GM12872 (cell line): Measurements from ENCODE around the gene PDZRN4.

Experiments
- CTCF ChIP-seq: IDR thresholded peaks from 3 replicates; pipeline ENCODE4 v1.5.1; 2011; ENCODE audit warnings: low read depth, mild to moderate bottlenecking, low read length, moderate library complexity; ENCODE audit not compliant: insufficient read depth

Gene PDZRN4

GRCh38 chr12:41604830-41605229, 416.7 kb downstream of the PDZRN4 start:
- no peak for TF ChIP-seq CTCF

GRCh38 chr12:41605545-41606305, 417.6 kb downstream of the PDZRN4 start:
- TF ChIP-seq CTCF, result no peak

- no peak for TF ChIP-seq CTCF
These were observed 418.6 kb downstream of the PDZRN4 start for GRCh38 chr12:41606468-41607445.

GRCh38 chr12:41612892-41613557, 424.9 kb downstream of the PDZRN4 start:
- TF ChIP-seq CTCF, result no peak

GRCh38 chr12:41619705-41620104, 431.6 kb downstream of the PDZRN4 start:
- no peak for TF ChIP-seq CTCF

- TF ChIP-seq CTCF, result no peak
These were observed 433.2 kb downstream of the PDZRN4 start for GRCh38 chr12:41621291-41621690.
